HG03025 (cell line): ENCODE data around the gene RPS28.
"Not testable (repeated sequence)": the region's sequence is repeated elsewhere in the genome, so short reads cannot be mapped to it uniquely, and the experiment has no call there.

ENCODE experiments used
- ATAC-seq: cut with Tn5 transposase; IDR thresholded peaks from one replicate; pipeline ENCODE4 v1.9.1; 2021; ENCODE audit warnings: mild to moderate bottlenecking, moderate library complexity; ENCODE audit not compliant: unreplicated experiment, low FRiP score

The RPS28 gene

GRCh38 chr19:8340341-8341096 is 19.2 kb downstream of the RPS28 start:
- ATAC-seq, result no peak

DNA sequence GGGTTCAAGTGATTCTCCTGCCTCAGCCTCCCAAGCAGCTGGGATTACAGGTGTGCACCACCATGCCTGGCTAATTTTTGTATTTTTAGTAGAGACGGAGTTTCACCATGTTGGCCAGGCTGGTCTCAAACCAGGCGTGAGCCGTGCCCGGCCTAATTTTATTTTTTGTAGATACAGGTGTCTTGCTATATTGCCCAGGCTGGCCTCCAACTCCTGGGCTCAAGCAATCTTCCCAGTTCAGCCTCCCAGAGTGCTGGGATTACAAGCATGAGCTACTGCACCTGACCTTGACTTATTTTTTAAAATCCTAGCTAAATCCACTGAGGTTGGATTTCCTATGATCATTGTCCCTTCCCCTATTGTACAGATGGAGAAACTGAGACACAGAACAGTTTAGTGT is 20.2 kb downstream of the RPS28 start:
- ATAC-seq, result not testable (repeated sequence)

GRCh38 chr19:8342316-8342683 is 21.0 kb downstream of the RPS28 start:
- ATAC-seq, result no peak

DNA sequence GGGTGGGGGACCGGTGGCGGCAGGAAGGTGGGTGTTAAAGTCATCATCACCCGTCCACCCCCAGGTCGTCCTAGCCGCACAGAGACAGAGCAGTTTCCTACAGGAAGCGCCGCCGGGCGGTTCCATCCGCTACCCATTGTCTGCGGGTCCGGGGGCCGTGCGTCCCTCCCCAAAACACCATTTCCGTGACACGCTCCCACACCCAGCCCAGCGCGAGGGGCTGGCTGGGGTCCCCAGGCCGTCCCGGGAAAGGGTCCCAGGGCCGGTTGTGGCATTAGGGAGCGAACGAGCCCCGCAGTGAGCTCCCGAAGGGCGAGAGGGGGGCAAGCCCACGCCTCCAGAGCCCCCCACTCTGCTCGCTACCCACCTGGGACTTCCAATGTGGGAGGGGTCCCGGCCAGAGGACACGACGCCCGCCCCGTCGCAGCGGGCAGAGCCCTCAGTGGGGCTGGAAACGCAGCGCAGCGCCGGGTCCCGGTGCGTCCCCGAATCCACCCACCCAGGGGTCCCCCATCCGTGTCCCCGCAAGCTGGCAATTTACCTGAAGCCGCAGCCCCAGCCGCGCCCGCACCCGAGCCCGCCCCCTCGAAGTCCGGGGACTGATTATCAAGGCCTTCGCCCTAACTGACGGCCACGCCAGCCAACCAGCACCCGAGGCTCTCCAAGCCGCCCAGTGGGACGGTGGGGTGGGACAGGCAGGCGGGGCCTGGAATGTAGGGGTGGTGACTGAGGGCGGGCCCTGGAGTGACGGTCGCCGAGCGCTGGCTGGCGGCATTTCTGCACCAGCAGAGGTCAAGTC is 21.6 kb downstream of the RPS28 start, which contains the start of gene KANK3:
TSS of gene KANK3 (minus strand) at position 579 of the 799 bp plus-strand sequence. CDS start 5,434 bp downstream, outside the sequence.
- ATAC-seq, result peak; percentile 68

- no peak for ATAC-seq
Observed at GRCh38 chr19:8343483-8343844, 22.2 kb downstream of the RPS28 start.

DNA sequence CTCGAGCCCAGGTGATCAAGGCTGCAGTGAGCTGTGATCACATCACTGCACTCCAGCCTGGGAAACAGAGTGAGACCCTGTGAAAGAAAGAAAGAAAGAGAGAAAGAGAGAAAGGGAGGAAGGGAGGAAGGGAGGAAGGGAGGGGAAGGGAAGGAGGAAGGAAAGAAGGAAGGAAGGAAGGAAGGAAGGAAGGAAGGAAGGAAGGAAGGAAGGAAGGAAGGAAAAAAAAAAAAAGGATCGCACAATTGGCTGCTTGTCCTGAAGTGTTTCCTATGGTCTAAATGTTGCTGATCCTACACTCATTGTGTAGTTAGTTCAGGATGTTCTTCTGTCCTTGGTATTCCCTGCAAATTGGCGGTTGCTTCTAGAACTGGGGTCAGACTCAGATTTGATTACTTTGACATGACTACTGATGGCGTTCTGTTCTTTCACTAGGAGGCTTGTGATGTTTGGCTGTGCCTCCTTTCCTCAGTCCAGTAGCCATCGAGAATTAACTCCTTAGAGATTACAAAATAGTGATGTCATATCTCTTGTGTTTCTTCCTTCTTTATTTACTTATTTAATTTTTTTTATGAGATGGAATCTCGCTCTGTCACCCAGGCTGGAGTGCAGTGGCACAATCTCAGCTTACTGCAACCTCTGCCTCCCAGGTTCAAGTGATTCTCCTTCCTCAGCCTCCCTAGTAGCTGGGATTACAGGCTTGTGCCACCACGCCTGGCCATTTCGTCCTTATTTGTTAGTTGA is 28.5 kb downstream of the RPS28 start:
- not testable (repeated sequence) for ATAC-seq

DNA sequence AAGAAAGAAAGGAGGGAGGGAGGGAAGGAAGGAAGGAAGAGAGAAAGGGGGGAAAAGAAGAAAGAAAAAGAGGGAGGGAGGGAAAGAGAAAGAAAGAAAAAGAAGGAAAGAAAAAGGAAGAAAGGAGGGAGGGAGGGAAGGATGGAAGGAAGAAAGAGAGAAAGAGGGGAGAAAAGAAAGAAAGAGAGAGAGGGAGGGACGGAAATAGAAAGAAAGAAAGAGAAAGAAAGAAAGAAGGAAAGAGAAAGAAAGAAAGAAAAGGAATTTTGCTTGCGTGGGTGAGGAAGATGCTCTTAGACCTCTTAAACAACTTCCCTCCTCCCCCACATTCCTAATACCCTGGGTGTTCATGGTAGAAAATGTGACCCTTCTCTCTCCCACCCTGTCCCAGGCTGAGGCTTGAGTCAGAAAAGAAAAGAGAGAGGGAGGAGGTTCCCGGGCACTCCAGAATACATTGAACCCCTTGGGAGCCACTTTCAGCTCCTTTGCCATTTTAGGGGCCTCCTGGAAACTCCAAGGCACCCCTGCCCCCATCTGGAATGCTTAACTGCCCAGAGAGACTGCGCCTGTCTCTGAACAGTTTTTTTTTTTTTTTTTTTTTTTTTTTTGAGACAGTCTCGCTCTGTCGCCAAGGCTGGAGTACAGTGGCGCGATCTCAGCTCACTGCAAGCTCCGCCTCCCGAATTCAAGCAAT is 31.0 kb downstream of the RPS28 start:
- ATAC-seq, result no peak

DNA sequence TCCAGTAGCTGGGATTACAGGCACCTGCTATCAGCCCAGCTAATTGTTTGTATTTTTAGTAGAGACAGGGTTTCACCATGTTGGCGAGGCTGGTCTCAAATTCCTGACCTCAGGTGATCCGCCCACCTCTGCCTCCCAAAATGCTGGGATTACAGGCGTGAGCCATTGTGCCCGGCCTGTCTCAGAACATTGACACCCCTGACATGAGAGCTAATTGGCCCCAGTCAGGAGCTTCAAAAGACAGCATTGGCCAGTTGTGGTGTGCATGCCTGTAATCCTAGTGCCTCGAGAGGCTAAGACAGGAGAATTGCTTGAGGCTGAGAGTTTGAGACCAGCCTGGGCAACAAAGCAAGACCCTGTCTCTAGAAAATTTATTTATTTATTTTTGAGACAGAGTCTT is 31.5 kb downstream of the RPS28 start:
- not testable (repeated sequence) for ATAC-seq

- no peak for ATAC-seq
Observed at GRCh38 chr19:8355631-8356402, 34.5 kb downstream of the RPS28 start.

DNA sequence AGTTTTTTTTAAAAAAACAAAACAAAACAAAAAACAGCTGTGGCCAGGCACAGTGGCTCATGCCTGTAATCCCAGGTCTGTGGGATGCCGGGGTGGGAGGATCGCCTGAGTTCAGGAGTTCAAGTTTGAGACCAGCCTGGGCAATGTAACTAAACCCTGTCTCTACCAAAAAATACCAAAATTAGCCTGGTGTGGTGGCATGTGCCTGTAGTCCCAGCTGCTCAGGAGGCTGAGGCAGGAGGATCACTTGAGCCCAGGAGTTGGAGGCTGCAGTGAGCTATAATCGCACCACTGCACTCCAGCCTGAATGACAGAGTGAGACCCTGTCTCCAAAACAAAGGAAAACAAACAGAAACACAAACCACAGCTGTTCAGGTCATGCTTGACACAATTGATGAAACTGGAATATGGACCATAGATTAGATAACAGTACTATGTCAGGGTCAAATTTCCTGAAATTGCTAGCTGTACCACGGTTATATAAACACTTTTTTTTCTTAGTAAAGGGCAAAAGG is 35.8 kb downstream of the RPS28 start:
- ATAC-seq, result no peak

- no peak for ATAC-seq
Observed at GRCh38 chr19:8358948-8359347, 37.7 kb downstream of the RPS28 start.

GRCh38 chr19:8360196-8360595 is 38.9 kb downstream of the RPS28 start:
- ATAC-seq, result no peak

GRCh38 chr19:8361921-8362793 is 40.9 kb downstream of the RPS28 start:
- no peak for ATAC-seq

DNA sequence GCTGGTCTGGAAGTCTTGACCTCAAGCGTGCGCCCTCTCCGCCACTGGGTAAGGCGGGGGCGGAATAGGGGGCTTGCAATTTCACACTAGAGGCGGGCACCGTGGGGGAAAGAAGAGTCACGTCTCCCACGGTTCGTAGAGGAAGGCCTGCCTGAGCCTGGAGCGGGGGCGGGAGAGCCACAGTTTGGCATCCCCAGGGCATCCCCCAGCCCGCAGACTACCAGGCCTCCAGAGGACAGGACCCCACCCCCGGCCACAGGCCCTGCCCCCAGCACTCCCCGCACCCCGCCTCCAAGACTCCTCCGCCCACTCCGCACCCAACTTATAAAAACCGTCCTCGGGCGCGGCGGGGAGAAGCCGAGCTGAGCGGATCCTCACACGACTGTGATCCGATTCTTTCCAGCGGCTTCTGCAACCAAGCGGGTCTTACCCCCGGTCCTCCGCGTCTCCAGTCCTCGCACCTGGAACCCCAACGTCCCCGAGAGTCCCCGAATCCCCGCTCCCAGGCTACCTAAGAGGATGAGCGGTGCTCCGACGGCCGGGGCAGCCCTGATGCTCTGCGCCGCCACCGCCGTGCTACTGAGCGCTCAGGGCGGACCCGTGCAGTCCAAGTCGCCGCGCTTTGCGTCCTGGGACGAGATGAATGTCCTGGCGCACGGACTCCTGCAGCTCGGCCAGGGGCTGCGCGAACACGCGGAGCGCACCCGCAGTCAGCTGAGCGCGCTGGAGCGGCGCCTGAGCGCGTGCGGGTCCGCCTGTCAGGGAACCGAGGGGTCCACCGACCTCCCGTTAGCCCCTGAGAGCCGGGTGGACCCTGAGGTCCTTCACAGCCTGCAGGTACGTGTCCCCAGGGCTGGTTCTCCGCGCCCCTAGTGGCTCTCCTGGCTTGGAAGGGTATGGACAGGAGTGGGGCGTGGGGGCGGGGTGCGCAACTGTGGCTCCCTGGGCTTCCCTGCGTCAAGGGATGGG is 42.8 kb downstream of the RPS28 start, which contains the start of gene ANGPTL4:
TSS of gene ANGPTL4 (plus strand) at position 353 of the 969 bp plus-strand sequence. CDS start at position 520, 167 bp downstream.
- no peak for ATAC-seq

- no peak for ATAC-seq
Observed at GRCh38 chr19:8366121-8366581, 44.9 kb downstream of the RPS28 start.

- ATAC-seq, result no peak
Observed at GRCh38 chr19:8366961-8367326, 45.6 kb downstream of the RPS28 start.

- ATAC-seq, result no peak
Observed at GRCh38 chr19:8367327-8368001, 46.2 kb downstream of the RPS28 start.
